K562 (cell line): ENCODE measurements around the gene ABHD4. TPM values are rescaled to one million over a fixed set of nuclear protein-coding genes. Genes with fewer than 3 reads are reported as not detected.
A peak's percentile ranks its signal among the peaks of the same experiment; 100 is the strongest.

Experiments
- ATAC-seq: fragments of 200-7000 bp; cut with Tn5 transposase; 3 replicates; pipeline ENCODE4 v1.9.1; 2020; ENCODE audit warnings: moderate library complexity
- BruUV-seq: library from RNA; stranded (reverse); fragments of 400-500 nt; replicated peaks from 2 replicates; lab custom pipeline; 2021; lab: Mats Ljungman, UMichigan
- CTCF ChIA-PET: fragments of 300-600 bp; formaldehyde crosslinking; extraction: SDS; loops from one replicate; lab custom pipeline; 2021; ENCODE audit warnings: low intra/inter-chr PET ratio; lab: Yijun Ruan, JAX
- POLR2A ChIA-PET: fragments of 300-600, 350-650 bp; sonication (Branson Sonifier 250); formaldehyde crosslinking; extraction: SDS; loops from one replicate; lab custom pipeline; 2021; ENCODE audit warnings: antibody characterized with exemption, inconsistent platforms; lab: Yijun Ruan, JAX
- DNase-seq, 4 experiments: peaks; one replicate each; pipeline versions ENCODE4 v3.0.0 to v3.0.0-alpha.2; 2011 to 2018; ENCODE audit warnings: low spot score in 3 of 4, mixed read lengths in 3 of 4; ENCODE audit errors: extremely low read depth in 1 of 4
- FAIRE-seq: peaks from 2 replicates; lab custom pipeline; 2011; peaks lifted over from hg19 to GRCh38; lab: Jason Lieb, UNC
- H2AFZ ChIP-seq: 2 replicates; pipeline ENCODE4 v1.6.0; 2011; ENCODE audit warnings: low read depth, low read length, control low read depth, inconsistent platforms
- H3K27ac ChIP-seq: fragments of 200-600 bp; 3 replicates; pipeline ENCODE4 v1.8.0; 2011; ENCODE audit warnings: low read depth, mild to moderate bottlenecking, control low read depth, inconsistent platforms, low read length, moderate library complexity, mixed read lengths; ENCODE audit errors: extremely low read depth
- H3K27me3 ChIP-seq, 2 experiments: fragments of 300-600 bp in 1 of 2; 2 replicates in 1 of 2; 3 replicates in 1 of 2; pipeline versions ENCODE4 v1.6.0 to v1.8.0; 2011; ENCODE audit warnings: inconsistent platforms in 2 of 2, low read length in 2 of 2, mild to moderate bottlenecking in 1 of 2, mixed read lengths in 1 of 2, moderate library complexity in 1 of 2; ENCODE audit not compliant: control insufficient read depth in 2 of 2, insufficient read depth in 2 of 2
- H3K36me3 ChIP-seq: fragments of 300-600 bp; 3 replicates; pipeline ENCODE4 v1.8.0; 2011; ENCODE audit warnings: mild to moderate bottlenecking, low read length, inconsistent platforms; ENCODE audit not compliant: control insufficient read depth, insufficient read depth
- H3K4me1 ChIP-seq, 2 experiments: fragments of 200-600 bp in 1 of 2; replicated peaks in 1 of 2; 2 replicates in 1 of 2; 3 replicates in 1 of 2; pipeline versions ENCODE4 v1.5.1 to v1.8.0; 2011; ENCODE audit warnings: inconsistent platforms in 2 of 2, low read length in 2 of 2, mild to moderate bottlenecking in 1 of 2, mixed read lengths in 1 of 2, moderate library complexity in 1 of 2; ENCODE audit not compliant: control insufficient read depth in 2 of 2, insufficient read depth in 2 of 2
- H3K4me2 ChIP-seq: 2 replicates; pipeline ENCODE4 v1.6.1; 2011; ENCODE audit warnings: low read length, control low read depth, inconsistent platforms, mixed read lengths; ENCODE audit not compliant: insufficient read depth
- H3K4me3 ChIP-seq: fragments of 200-600 bp; sonication (generic), shearing (Covaris generic); 2 replicates; pipeline ENCODE4 v1.5.1; 2016; ENCODE audit warnings: control low read depth, inconsistent platforms
- H3K79me2 ChIP-seq: fragments of 200-600 bp; 3 replicates; pipeline ENCODE4 v1.8.0; 2011; ENCODE audit warnings: low read length, inconsistent platforms; ENCODE audit not compliant: control insufficient read depth, insufficient read depth
- H3K9ac ChIP-seq, 2 experiments: 2 replicates each; pipeline versions ENCODE4 v1.6.0 to v1.6.1; 2011; ENCODE audit warnings: low read depth in 2 of 2, low read length in 2 of 2, control low read depth in 1 of 2, inconsistent platforms in 1 of 2, mild to moderate bottlenecking in 1 of 2, mixed read lengths in 1 of 2; ENCODE audit not compliant: insufficient read depth in 1 of 2
- H3K9me1 ChIP-seq: one replicate; pipeline ENCODE4 v1.6.0; 2011; ENCODE audit warnings: inconsistent platforms, mild to moderate bottlenecking, low read length, moderate library complexity; ENCODE audit not compliant: control insufficient read depth, insufficient read depth
- H3K9me3 ChIP-seq: replicated peaks from 2 replicates; pipeline ENCODE4 v1.5.1; 2011; ENCODE audit warnings: low read depth, low read length, inconsistent platforms; ENCODE audit not compliant: control insufficient read depth, insufficient read depth
- H4K20me1 ChIP-seq: replicated peaks from 2 replicates; pipeline ENCODE4 v1.6.1; 2011; ENCODE audit warnings: low read length, inconsistent platforms, mixed read lengths; ENCODE audit not compliant: control insufficient read depth, insufficient read depth
- BRF2 ChIP-seq: IDR thresholded peaks from 3 replicates; pipeline ENCODE4 v1.6.1; 2011; ENCODE audit warnings: borderline replicate concordance, mild to moderate bottlenecking; ENCODE audit not compliant: insufficient read length, insufficient read depth
- PRPF4 ChIP-seq: fragments of 200-400 bp; formaldehyde crosslinking; IDR thresholded peaks from one replicate; pipeline ENCODE4 v1.6.1; 2017; ENCODE audit warnings: low read length, low read depth, mild to moderate bottlenecking; ENCODE audit not compliant: insufficient read depth, poor library complexity, severe bottlenecking
- ZBTB40 ChIP-seq, 2 experiments: fragments of 450-650 bp in 1 of 2; sonication (generic) in 1 of 2; formaldehyde crosslinking in 1 of 2; IDR thresholded peaks; 2 replicates each; pipeline versions ENCODE4 v1.7.1 to v1.9.0; 2016 to 2022; ENCODE audit warnings: inconsistent platforms in 1 of 2, mild to moderate bottlenecking in 1 of 2, missing genetic modification reagents in 1 of 2
- ZNF23 ChIP-seq: fragments of 250-450 bp; sonication (Bioruptor Pico); IDR thresholded peaks from 2 replicates; pipeline ENCODE4 v1.4.0; 2020; ENCODE audit warnings: mild to moderate bottlenecking
- ZNF398 ChIP-seq: fragments of 250-450 bp; sonication (Bioruptor Pico); IDR thresholded peaks from 2 replicates; pipeline ENCODE4 v1.8.0; 2021; ENCODE audit warnings: moderate library complexity, mild to moderate bottlenecking, inconsistent platforms
- WGBS: fragments of 100-300 bp; shearing (Covaris generic); methylation state at CpG from one replicate; pipeline ENCODE4 v1.1.6; 2016; ENCODE audit warnings: low coverage, mixed read lengths; ENCODE audit not compliant: insufficient coverage; ENCODE audit errors: missing lambda C conversion rate; 5-methylcytosine and 5-hydroxymethylcytosine counted together
- in situ Hi-C: fragments of 300-500 bp; cut with MboI; formaldehyde crosslinking; loops from 4 replicates; pipeline ENCODE4 v1.15.0; 2018; ENCODE audit warnings: inconsistent platforms, mixed read lengths
- intact Hi-C: fragments of 100-400 bp; cut with micrococcal nuclease; formaldehyde crosslinking; loops from 2 replicates; pipeline ENCODE4 v1.14.2; 2022
- polyA plus RNA-seq, 8 experiments: library from polyadenylated mRNA; depleted of rRNA in 4 of 8; stranded (reverse) in 5 of 8; unstranded in 3 of 8; fragments of >200 nt; fragmentation: Nextera tagmentation in 2 of 8; fragmentation: Illumina TruSeq in 1 of 8; extraction: Ambion mirVana in 2 of 8; extraction: Trizol in 1 of 8; gene quantifications; 2 replicates each; pipeline versions ENCODE4 v1.2.1 to v1.2.3, GENCODE V29; 2011 to 2014; ENCODE audit warnings: inconsistent platforms in 1 of 8, missing spikeins in 1 of 8
- total RNA-seq, 7 experiments: library from RNA; depleted of rRNA in 6 of 7; stranded (reverse); fragments of >200 nt in 6 of 7; fragmentation: Illumina TruSeq in 2 of 7; extraction: Trizol in 2 of 7; gene quantifications; 2 replicates each; pipeline versions ENCODE4 v1.2.1 to v1.2.3, GENCODE V29; 2011 to 2021; ENCODE audit warnings: low replicate concordance in 1 of 7

The ABHD4 gene
- total and polyA plus RNA-seq, 9 of the 15 experiments (the other 6 are each of a cell fraction or from before 2014, with no cell fraction given), result 3.6 to 12.0 (median 7.2) TPM

- no peak for TF ChIP-seq BRF2
- TF ChIP-seq ZNF398 (CRISPR knock-in tag), result no peak
- TF ChIP-seq PRPF4, result no peak
Measured at GRCh38 chr14:22656226-22656625, 58.1 kb downstream of the ABHD4 start (continued).

GRCh38 chr14:22656945-22657731 lies 59.0 kb downstream of the ABHD4 start:
- DNase-seq, result no peak
- TF ChIP-seq ZBTB40 (IDR thresholded peaks at IDR 0.05) (peak; percentile 75), ZBTB40 (CRISPR knock-in tag; IDR thresholded peaks at IDR 0.05) (peak; percentile 66; the same call in 1 of the 2 replicates), ZNF23 (CRISPR knock-in tag) (no peak)
- no TSS peak for BruUV-seq
- in situ Hi-C loops (loop anchor here (10.0 kb wide), 2 partner anchors 188 to 262 kb away; no protein-coding TSS in a partner anchor), intact Hi-C loops (loop anchor here (10.0 kb wide), 1 partner anchor 272 kb away; no protein-coding TSS in a partner anchor)
- H3K4me1 ChIP-seq, result no peaks in the 10 kb centered on the region; a peak in 1 of 5 replicates
- H4K20me1 ChIP-seq, result no peaks in the 10 kb centered on the region
- CTCF ChIA-PET, result interaction anchor here (0.6 to 1.4 kb wide), 4 partner anchors 104 to 243 kb away, joined by 3 to 16 read pairs (median 6); no protein-coding TSS in a partner anchor
- ATAC-seq, result no peak
- FAIRE-seq, result no peak
- H3K9me3 ChIP-seq, result no peaks in the 10 kb centered on the region
- no peak overlapping the region for H3K4me3 ChIP-seq
- 56% methylated on average over 8 of the region's 8 CpGs for WGBS
- H3K27me3 ChIP-seq, result no peaks in the 10 kb centered on the region
- H3K4me2 ChIP-seq, result no peak overlapping the region
- 0 out of 2 replicates have a peak overlapping the region, but pooled peaks have one; percentile 14 for H2AFZ ChIP-seq
- H3K27ac ChIP-seq, result no peak overlapping the region
- no peaks in the 10 kb centered on the region for H3K79me2 ChIP-seq
- no peaks in the 10 kb centered on the region for H3K9me1 ChIP-seq
- POLR2A ChIA-PET, result no interaction called here
- H3K9ac ChIP-seq, result no peak overlapping the region
- no peaks in the 10 kb centered on the region for H3K36me3 ChIP-seq
